ENCODE results near the gene COL8A2. TPM values are rescaled to one million over a fixed set of nuclear protein-coding genes. Genes with fewer than 3 reads are reported as not detected.
"Not testable (repeated sequence)": the region's sequence is repeated elsewhere in the genome, so short reads cannot be mapped to it uniquely, and the experiment has no call there.

Gene COL8A2
- 3.2 and 3.9 TPM in 2 replicates for total RNA-seq
- 38.5 TPM for polyA plus RNA-seq (2012)

DNA sequence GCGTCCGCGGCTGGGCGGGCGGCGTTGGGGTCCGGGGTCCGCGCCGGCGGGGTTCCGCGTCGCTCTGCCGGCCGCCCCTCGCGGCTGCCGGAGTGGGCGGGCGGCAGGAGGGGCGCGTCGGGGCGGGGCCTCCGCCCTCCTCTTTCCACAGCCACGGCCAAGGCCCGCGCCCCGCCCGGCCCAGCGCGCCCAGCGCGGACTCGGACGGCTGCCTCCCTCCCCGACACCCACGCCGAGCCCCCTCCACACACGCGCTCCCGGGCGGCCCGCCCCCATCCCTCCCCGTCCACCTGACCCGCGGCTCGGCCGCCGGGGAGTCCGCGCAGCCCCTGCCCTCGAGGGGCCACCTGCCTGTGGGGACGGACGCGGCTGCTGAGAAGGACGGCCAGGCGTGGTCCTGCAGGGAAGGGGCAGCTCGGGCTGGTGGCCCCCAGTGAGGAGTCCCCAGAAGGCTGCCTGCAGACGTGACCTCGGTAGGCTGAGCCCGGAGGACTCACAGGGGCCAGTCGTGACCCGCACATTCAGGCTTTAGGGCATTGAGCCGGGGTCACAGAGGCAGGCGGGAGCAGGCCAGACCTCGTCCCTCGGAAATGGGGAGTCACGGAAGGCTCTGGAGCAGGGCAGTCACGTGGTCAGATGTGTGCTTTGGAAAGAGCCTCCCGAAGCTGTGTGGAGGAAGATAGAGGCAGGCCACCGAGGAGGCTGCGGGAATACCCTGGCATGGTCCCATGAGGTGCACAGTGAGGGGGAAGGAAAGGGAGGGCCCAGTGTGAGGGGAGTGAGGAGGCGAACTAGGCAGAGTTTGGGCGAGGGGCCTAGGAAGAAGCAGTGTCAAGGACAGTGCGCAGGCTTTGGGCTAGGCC, at the start of gene COL8A2:
COL8A2 (minus strand) TSS at position 94 of the 863 bp plus-strand sequence. CDS start 24,980 bp downstream, outside the sequence.
- no peak for DNase-seq (ENCODE audit: low read depth)

DNA sequence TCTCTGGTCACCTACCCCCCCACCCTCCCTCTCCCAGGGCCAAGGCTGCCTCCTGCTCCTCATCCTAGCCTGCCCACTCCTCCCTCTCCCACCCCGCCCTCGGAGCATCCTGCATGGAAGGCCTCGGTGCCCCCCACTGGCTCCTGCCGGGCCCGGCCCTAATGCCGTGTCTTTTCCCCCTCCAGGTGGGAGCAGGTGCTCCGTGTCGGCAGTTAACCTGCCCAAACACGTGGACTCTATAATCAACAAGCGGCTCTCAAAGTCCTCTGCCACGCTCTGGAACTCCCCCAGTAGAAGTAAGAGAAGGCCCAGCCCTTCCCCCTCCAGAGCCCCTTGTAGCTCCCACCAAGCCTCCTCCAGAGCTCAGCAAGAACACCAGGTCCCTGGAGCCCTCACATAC, 49.7 kb upstream of the COL8A2 start:
- no peak for DNase-seq (ENCODE audit: low read depth)

DNA sequence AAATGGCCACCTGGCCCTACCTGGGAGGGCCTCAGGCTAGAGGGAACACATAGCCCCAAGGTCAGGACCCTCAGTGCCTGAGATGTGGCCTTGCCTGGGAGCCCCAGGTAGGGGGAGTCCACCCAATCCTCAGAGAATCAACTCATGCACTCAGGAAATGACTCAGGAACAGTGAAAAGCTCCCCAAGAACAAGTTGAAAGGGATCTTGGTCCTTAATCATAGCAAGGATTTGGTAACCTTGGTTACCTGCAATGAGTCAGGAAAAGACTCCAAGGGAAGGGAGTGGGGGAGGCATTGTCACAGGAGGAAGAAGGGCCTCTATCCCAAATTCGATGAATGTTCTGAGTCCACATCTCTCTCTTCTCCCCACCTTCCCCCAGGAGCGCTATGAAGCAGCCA, 48.0 kb upstream of the COL8A2 start:
- no peak for DNase-seq (ENCODE audit: low read depth)

DNA sequence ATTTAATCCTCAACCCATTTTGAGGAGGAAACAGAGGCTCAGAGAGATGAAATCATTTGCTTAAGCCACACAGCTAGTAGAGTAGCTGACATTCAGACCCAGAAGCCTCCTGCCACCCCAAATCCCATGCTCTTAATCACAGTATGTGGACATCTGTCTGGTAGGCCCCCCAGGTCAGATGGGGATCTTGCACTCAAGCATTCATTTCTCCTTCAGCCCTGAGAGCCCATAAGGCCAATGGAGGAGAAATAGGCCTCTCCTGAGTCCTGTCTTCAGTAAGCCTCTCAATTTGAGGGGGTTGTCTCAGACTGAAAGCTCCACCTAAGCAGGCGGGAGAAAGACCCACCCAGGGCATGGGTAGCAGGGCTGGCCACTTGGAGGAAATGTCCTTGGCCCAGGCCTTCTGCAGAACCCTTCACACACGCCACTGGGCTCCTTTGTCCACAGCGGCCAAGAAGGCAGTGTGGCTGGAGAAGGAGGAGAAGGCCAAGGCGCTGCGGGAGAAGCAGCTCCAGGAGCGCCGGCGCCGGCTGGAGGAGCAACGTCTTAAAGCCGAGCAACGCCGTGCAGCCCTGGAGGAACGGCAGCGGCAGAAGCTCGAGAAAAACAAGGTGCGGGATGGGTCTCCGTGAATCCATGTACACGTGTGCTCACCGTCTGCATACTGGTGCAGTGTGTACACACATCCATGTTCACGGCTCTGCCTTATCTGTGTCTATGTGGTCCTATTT, 47.2 kb upstream of the COL8A2 start:
- no peak for DNase-seq (ENCODE audit: low read depth)

DNA sequence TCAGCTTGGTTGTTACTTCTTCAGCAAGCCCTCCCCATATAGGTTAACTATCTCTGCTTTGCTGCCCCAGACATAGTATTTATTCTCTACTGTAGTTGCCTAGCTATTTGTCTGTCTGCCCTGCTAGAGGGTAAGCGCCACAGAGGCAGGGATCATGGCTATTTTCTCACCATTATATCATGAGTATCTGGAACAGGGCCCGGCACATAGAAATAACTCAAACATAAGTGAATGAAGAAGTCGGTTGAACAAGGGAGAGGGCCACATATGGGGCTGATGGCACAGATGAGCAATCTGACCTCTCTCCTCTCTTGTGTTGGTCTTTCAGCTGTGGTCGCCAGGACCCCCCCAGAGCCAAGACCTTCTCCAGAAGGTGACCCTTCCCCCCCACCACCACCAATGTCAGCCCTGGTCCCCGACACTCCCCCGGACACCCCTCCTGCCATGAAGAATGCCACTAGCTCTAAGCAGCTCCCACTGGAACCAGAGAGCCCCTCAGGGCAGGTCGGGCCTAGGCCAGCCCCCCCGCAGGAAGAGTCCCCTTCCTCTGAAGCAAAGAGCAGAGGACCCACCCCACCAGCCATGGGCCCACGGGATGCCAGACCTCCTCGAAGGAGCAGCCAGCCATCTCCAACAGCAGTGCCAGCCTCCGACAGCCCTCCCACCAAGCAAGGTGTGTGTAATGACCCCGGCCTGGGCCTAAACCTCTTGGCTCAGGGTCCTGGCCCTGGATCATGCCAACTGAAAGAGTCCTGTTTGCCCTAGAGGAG, 45.8 kb upstream of the COL8A2 start:
- peak; percentile 53 for DNase-seq (ENCODE audit: low read depth)

DNA sequence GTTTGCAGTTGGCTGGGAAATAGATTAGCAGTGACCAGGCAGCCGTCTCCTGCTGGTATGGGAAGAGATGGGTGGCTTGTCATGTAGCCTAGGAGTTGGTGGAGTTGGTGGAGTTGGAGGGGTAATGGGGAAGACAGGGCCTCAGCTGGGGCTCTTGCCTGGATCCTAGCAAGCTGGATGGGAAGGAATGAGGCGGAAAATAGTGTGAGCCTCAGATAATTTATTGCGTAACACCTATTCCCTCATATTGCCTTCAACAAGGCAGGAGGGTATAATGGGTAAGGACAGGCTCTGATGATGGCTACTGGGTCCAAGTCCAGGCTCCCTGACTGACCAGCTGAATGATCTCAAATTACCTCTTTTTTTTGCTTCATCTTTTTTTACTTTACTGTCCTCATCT, 43.5 kb upstream of the COL8A2 start:
- DNase-seq (ENCODE audit: low read depth): no peak

DNA sequence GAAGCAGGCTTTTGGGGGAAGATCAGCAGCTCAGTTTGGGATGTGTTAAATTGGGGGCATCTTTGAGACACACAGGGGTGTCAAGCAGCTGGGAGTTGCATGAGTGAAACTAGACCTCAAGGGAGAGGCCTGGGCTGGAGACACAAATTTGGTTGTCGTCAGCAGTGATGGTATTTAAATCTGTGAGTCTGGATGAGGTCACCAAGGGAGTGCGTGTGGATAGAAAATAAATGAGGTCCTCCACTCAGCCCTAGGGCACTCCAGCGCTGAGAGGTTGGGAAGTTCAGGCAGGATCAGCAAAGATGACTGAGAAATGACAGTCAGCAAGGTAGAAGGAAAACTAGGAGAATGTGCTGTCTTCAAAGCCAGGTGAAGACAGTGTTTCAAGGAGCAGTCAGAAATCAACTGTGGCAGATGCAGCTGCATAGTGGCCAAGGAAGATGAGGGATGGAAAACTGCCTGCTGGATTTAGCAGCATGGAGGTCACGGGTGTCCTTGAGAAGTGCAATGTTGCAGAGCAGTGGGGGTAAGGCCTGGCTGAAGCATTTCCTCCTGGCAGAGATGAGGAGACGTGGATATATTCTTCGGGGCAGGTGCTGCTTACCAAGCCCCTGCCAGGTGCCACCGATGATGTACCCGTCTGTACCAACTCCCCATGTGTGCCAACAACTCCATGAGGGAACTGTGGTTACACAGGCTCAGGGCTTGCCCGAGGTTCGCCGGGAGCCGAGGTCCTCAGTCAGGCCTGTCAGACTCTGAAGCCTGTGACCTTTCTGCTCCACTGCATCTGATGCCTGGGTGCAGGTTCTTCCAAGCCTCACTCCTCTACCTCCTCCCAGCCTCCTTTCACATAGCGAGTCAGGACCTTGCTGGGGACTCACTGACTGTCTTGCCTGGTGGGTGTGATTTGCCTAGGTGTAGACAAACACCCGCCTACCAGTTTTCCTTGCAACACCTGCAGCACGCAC, 42.2 kb upstream of the COL8A2 start:
- DNase-seq (ENCODE audit: low read depth): peak; percentile 77

DNA sequence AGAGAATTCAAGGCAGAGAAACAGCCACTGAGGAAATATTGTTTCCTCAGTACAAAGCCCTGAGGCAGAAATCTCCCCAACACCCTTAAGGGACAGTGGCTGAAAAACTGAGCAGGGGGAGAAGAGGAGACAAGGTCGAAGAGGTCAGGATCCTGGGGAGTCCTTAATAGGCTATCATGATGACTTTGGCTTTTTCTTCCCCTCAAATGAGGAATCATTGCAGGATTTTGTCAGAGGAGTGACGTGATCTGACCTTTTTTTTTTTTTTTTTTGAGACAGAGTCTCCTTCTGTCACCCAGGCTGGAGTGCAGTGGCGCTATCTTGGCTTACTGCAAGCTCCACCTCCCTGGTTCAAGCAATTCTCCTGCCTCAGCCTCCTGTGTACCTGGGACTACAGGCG, 41.1 kb upstream of the COL8A2 start:
- DNase-seq (ENCODE audit: low read depth): no peak

DNA sequence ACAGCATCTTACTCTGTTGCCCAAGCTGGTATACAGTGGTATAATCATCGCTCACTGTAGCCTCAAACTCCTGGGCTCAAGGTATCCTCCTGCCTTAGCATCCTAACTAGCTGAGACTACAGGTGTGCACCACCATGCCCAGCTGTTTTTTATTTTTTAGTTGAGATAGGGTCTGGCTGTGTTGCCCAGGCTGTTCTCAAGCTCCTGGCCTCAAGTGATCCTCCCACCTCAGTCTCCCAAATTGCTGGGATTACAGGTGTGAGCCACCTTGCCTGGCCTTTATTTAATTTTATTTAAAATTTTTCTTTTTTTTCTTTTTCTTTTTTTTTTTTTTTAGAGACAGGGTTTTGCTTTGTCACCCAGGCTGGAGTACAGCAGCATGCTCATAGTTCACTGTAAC, 40.1 kb upstream of the COL8A2 start:
- no peak for DNase-seq (ENCODE audit: low read depth)

DNA sequence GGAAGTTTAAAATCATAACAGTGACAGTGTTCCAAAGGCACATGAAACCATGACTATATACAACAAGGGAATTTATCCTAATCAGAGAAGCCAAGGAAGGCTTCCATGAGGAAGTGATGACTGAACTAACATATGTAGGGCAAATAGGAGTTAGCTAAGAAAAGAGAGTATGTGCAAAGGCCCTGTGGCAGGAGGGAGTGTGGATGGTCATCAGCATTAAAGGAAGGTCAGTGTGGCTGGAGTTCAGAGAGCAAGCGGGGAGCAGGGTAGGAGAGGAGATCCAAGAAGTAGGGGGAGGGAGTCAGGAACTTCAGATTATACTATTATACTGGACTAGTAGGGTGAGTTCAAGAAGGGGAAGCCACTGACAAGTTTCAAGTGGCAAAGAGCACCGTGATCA, 39.3 kb upstream of the COL8A2 start:
- no peak for DNase-seq (ENCODE audit: low read depth)

DNA sequence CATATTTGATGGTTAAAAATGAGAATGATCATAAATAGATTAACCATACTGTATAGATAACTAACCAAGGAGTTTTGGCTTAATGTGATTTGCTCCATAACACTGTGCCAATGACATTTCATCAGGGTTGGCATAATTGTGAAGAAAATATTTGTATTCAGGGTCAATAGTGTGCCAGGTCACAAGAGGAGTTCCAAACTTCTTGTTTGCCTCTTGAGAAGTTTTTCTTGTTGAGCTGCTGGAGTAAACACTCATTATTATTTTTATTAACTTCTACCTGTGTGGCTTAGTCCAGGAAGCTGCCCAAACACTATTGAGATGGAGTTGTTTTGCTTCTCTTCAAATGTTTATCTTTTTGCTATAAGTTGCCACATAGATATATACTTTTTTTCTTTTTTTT, 38.4 kb upstream of the COL8A2 start:
- no peak for DNase-seq (ENCODE audit: low read depth)

DNA sequence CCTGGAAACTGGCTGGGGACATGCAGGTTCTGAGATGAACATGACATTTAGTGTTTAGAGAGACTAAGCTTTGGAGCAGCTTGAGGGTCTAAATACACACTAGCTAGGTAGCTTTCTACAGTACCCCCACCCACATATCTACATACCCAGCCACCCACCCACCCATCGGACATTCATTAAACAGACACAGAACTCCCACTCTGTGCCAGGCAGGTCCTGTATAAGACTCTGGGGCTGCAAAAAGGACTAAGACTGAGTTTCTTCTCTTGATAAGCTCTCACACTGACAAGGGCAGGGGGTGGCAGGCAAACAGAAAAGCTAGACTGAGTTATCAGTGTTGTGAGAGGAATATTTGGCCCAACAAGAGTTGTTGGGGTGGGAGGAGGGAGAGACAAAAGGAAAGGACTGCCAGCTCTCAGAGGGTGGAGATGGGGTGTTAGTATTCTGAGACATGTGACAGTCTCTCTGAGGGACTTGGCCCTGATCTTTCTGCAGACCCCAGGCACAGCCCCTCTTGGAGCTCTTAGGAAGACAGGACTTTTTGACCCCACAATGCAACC, 37.7 kb upstream of the COL8A2 start:
- DNase-seq (ENCODE audit: low read depth): no peak

DNA sequence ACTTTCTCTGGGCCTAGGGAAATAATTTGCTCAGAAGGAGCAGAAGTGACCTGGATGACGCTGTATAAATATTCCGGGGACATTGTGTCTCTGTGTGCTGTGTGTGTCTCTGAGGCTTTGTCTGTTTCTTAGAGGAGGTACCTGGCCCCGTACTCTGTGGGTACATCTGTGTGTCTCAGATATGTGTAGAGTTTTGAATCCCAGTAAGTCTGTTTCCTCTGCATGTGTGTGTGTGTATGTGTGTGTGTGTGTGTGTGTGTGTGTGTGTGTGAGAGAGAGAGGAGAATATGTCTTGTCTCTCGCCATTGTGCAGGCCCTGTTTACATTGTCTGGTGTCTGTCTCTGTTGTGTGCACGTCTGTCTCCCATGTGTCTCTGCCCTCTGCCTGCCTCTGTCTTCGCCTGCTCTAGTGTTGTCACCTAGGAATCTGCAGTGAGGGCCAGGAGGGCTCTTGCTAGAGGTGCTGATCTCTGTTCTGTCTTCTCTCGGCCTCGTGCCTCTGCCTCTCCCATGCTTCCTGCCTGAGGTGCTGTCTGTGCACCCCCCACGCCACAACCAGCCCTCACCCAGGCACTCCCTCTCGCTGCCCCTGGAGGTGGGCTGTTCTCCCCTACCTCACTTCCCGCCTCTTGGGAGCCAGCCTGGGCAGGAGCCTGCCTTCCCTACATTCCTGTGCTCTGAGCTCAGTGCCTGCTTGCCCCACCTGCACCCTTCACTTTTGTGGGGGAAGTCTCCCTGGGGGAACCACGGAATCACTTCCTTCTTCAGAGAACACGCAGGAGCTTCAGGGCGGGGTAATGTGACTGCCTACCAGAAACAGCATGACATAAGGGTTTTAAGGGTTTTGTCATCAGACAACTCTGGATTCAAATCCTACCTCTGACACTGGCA, 36.9 kb upstream of the COL8A2 start:
- DNase-seq (ENCODE audit: low read depth): no peak

DNA sequence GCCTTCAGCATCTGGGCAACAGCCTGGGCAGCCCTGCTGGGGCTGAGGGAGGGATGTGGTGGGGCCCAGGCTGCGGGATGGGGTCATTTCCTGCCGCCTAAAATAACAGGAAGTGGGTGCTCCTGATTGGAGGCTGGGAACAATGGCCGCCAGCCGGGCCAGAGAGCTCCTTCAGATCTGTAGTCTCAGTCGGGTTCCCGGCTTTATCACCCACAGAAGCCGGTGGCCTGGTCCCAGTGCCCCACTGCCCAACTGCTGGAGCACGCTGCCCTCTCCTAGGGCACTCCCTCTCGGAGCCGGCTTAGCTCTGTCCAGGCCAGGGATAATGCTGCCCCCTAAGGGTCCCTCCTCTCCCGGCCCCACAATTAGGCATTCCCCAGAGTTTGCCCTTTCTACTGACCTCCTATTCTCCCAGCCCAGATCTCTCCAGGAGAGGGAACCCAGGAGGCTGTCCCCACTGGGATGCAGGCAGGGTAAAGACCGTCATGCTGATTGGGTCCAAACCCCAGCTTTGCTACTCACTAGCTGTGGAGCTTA, 36.0 kb upstream of the COL8A2 start:
- peak; percentile 64 for DNase-seq (ENCODE audit: low read depth)

DNA sequence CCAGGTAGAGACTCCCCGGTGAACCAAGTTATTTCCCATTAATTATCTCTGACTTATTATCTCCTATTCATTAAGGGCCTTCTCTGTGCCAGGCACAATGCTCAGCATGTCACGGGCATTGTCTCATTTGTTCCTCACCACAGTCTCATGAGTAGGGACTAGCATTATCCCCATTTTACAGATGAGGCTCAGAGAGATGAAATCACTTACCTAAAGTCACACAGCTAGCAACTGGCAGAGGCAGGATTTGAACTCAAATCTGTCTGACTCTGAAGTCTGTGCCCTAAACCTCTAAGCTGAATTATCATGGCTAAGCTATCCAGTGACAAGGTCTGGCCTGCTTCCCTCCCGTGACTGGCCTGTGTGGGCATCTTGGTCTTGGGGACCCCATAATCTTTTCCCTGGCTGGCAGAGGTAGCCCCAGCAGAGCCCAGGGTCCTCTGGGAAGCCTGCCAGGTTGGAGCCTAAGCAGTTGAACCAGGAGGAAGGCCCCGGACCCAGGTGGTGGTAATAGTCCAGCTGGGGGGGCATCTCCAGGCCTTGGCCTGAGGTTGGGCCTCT, 35.4 kb upstream of the COL8A2 start:
- no peak for DNase-seq (ENCODE audit: low read depth)

DNA sequence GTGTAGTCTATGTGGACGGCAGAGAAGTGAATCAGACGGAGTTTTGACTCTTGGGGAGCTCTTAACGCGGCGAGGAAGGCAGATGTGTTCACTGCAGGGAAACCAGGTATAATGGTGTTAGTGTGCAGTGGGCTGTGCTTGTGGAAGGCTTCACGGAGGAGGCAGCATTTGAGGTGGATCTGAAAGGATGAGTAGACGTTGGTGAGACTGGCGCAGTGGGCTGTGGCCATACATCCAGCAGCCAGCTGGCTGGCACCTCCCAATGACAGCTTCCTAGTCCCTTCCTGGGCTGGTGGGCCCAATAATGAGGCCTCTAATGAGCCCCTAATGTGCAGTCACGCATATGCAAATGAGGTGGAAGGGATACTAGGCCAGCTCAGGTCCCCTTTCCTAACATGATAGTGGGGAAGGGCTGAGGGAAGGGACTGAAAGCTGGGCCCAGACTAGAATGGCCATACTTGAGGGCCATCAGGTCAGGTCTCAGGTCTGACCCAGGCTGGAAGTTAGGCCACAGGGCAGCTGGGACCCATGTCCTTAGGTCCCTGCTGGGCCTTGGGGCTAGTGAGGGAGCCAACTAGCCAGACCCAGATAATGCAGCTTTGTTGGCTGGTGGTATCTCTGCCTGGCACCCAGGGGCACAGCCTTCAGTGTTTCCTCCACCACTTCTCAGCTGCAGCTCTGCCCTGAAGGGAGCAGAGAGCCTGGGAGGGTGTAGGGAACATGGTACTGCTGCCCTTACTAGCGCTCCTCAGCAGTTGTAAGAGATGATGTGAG, 34.8 kb upstream of the COL8A2 start:
- DNase-seq (ENCODE audit: low read depth): no peak

DNA sequence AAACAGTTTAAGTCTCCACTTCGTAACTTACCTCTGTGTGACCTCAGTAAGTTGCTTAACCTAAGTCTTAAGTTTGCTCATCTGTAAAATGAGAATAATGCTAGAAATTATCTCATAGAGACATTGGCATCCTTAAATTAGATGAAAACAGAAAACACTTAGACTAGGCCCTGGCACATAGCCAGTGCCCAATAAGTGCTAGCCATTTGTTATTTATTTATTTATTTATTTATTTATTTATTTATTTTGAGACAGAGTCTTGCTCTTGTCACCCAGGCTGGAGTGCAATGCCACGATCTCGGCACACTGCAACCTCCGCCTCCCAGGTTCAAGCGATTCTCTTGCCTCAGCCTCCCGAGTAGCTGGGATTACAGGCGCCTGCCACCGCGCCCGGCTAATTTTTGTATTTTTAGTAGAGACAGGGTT, 33.8 kb upstream of the COL8A2 start:
- DNase-seq (ENCODE audit: low read depth): not testable (repeated sequence)

Measured in myocyte (in vitro differentiated cells).